H1 (cell line): ENCODE data around the gene HS6ST1. TPM values are rescaled to one million over a fixed set of nuclear protein-coding genes. Genes with fewer than 3 reads are reported as not detected.

ENCODE experiments used
- BCL11A ChIP-seq, 2 experiments: IDR thresholded peaks; one replicate each; pipeline ENCODE4 v1.6.1; 2011; ENCODE audit warnings: low read depth in 2 of 2, low read length in 2 of 2, mild to moderate bottlenecking in 2 of 2
- CHD1 ChIP-seq: IDR thresholded peaks from 2 replicates; pipeline ENCODE4 v1.6.1; 2012; ENCODE audit warnings: low read depth, low read length, improper control_type of control experiment
- MAFK ChIP-seq: IDR thresholded peaks from 2 replicates; pipeline ENCODE4 v1.6.1; 2012; ENCODE audit warnings: low read depth, mild to moderate bottlenecking, improper control_type of control experiment, low read length
- RAD21 ChIP-seq, 2 experiments: IDR thresholded peaks in 1 of 2; conservative IDR thresholded peaks in 1 of 2; 2 replicates each; pipeline ENCODE4 v1.6.1; 2011; ENCODE audit warnings: low read depth in 2 of 2, low read length in 2 of 2, improper control_type of control experiment in 1 of 2, inconsistent platforms in 1 of 2, mild to moderate bottlenecking in 1 of 2, moderate library complexity in 1 of 2
- SAP30 ChIP-seq: fragments of 300-600 bp; sonication (generic); IDR thresholded peaks from 2 replicates; pipeline ENCODE4 v1.7.1; 2012; ENCODE audit warnings: low read length, moderate library complexity, mild to moderate bottlenecking, inconsistent platforms; ENCODE audit not compliant: insufficient read depth, insufficient replicate concordance
- TAF7 ChIP-seq: optimal IDR thresholded peaks from 2 replicates; pipeline ENCODE3; 2011; ENCODE audit warnings: low read depth, mild to moderate bottlenecking, inconsistent platforms, low read length, moderate library complexity, borderline replicate concordance
- TBP ChIP-seq: IDR thresholded peaks from 2 replicates; pipeline ENCODE4 v1.6.1; 2011; ENCODE audit warnings: low read depth, low read length, improper control_type of control experiment
- polyA plus RNA-seq, 7 experiments: library from polyadenylated mRNA; depleted of rRNA in 3 of 7; stranded (reverse) in 5 of 7; unstranded in 2 of 7; fragments of >200 nt in 5 of 7; fragments of 200-250 nt in 2 of 7; gene quantifications; 1 replicate in 5 of 7; 2 replicates in 1 of 7; 4 replicates in 1 of 7; pipeline versions ENCODE4 v1.2.1 to v1.2.3, GENCODE V29; 2011 to 2013; ENCODE audit warnings: missing spikeins in 2 of 7, mixed read lengths in 2 of 7
- total RNA-seq: library from RNA; stranded (reverse); fragmentation: NEBNext Ultra II Directional; extraction: Animal tissue kit (Norgen Biotek cat#: 25700); gene quantifications from 2 replicates; pipeline ENCODE4 v1.2.1, GENCODE V29; 2021
- TF ChIP-seq, protein P1 (sequence below): fragments of 300-600 bp; sonication (generic); IDR thresholded peaks from 2 replicates; pipeline ENCODE4 v1.7.1; 2012; ENCODE audit warnings: low read length, moderate library complexity, mild to moderate bottlenecking, inconsistent platforms; ENCODE audit not compliant: insufficient replicate concordance

HS6ST1 gene
- total and polyA plus RNA-seq, 2 of the 8 experiments (the other 6 are each of a cell fraction or from before 2014, with no cell fraction given), result 37.4 to 74.6 TPM

DNA sequence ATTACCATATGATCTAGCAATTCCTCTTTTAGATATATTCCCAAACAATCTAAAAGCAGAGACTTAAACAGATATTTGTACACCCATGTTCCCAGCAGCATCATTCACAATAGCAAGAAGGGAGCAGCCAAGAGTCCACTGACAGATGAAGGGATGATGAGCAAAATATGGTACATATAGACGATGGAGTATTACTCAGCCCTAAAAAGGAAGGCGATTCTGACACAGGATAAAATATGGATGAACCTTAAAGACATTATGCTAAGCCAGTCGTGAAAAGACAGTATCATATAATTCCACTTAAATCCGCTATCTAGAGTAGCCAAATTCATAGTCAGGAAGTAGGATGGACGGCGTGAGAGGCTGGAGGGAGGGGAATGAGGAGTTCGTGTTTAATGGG is 20.4 kb downstream of the HS6ST1 start (continued):
- TF ChIP-seq, protein P1, sequence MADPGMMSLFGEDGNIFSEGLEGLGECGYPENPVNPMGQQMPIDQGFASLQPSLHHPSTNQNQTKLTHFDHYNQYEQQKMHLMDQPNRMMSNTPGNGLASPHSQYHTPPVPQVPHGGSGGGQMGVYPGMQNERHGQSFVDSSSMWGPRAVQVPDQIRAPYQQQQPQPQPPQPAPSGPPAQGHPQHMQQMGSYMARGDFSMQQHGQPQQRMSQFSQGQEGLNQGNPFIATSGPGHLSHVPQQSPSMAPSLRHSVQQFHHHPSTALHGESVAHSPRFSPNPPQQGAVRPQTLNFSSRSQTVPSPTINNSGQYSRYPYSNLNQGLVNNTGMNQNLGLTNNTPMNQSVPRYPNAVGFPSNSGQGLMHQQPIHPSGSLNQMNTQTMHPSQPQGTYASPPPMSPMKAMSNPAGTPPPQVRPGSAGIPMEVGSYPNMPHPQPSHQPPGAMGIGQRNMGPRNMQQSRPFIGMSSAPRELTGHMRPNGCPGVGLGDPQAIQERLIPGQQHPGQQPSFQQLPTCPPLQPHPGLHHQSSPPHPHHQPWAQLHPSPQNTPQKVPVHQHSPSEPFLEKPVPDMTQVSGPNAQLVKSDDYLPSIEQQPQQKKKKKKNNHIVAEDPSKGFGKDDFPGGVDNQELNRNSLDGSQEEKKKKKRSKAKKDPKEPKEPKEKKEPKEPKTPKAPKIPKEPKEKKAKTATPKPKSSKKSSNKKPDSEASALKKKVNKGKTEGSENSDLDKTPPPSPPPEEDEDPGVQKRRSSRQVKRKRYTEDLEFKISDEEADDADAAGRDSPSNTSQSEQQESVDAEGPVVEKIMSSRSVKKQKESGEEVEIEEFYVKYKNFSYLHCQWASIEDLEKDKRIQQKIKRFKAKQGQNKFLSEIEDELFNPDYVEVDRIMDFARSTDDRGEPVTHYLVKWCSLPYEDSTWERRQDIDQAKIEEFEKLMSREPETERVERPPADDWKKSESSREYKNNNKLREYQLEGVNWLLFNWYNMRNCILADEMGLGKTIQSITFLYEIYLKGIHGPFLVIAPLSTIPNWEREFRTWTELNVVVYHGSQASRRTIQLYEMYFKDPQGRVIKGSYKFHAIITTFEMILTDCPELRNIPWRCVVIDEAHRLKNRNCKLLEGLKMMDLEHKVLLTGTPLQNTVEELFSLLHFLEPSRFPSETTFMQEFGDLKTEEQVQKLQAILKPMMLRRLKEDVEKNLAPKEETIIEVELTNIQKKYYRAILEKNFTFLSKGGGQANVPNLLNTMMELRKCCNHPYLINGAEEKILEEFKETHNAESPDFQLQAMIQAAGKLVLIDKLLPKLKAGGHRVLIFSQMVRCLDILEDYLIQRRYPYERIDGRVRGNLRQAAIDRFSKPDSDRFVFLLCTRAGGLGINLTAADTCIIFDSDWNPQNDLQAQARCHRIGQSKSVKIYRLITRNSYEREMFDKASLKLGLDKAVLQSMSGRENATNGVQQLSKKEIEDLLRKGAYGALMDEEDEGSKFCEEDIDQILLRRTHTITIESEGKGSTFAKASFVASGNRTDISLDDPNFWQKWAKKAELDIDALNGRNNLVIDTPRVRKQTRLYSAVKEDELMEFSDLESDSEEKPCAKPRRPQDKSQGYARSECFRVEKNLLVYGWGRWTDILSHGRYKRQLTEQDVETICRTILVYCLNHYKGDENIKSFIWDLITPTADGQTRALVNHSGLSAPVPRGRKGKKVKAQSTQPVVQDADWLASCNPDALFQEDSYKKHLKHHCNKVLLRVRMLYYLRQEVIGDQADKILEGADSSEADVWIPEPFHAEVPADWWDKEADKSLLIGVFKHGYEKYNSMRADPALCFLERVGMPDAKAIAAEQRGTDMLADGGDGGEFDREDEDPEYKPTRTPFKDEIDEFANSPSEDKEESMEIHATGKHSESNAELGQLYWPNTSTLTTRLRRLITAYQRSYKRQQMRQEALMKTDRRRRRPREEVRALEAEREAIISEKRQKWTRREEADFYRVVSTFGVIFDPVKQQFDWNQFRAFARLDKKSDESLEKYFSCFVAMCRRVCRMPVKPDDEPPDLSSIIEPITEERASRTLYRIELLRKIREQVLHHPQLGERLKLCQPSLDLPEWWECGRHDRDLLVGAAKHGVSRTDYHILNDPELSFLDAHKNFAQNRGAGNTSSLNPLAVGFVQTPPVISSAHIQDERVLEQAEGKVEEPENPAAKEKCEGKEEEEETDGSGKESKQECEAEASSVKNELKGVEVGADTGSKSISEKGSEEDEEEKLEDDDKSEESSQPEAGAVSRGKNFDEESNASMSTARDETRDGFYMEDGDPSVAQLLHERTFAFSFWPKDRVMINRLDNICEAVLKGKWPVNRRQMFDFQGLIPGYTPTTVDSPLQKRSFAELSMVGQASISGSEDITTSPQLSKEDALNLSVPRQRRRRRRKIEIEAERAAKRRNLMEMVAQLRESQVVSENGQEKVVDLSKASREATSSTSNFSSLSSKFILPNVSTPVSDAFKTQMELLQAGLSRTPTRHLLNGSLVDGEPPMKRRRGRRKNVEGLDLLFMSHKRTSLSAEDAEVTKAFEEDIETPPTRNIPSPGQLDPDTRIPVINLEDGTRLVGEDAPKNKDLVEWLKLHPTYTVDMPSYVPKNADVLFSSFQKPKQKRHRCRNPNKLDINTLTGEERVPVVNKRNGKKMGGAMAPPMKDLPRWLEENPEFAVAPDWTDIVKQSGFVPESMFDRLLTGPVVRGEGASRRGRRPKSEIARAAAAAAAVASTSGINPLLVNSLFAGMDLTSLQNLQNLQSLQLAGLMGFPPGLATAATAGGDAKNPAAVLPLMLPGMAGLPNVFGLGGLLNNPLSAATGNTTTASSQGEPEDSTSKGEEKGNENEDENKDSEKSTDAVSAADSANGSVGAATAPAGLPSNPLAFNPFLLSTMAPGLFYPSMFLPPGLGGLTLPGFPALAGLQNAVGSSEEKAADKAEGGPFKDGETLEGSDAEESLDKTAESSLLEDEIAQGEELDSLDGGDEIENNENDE, result no peak
- TF ChIP-seq TBP (no peak), RAD21 (IDR thresholded peaks at IDR 0.05 in 1 of 2, conservative IDR thresholded peaks at IDR 0.05 in 1 of 2; ENCODE audit: low read depth in 2 of 2, low read length in 2 of 2) (no peak), TAF7 (no peak), MAFK (no peak), BCL11A (IDR thresholded peaks at IDR 0.05; ENCODE audit: low read depth in 2 of 2, low read length in 2 of 2) (no peak), SAP30 (no peak), CHD1 (no peak)
- TF ChIP-seq, all 59 proteins: peak for 0
